GM21390 (cell line): Measurements from ENCODE around the gene ATP11C.

Source experiments
- ATAC-seq: cut with Tn5 transposase; IDR thresholded peaks from one replicate; pipeline ENCODE4 v1.9.1; 2021; ENCODE audit not compliant: unreplicated experiment

The ATP11C gene

GRCh38 chrX:139815771-139816170 lies 117.1 kb downstream of the ATP11C start:
- no peak for ATAC-seq

DNA sequence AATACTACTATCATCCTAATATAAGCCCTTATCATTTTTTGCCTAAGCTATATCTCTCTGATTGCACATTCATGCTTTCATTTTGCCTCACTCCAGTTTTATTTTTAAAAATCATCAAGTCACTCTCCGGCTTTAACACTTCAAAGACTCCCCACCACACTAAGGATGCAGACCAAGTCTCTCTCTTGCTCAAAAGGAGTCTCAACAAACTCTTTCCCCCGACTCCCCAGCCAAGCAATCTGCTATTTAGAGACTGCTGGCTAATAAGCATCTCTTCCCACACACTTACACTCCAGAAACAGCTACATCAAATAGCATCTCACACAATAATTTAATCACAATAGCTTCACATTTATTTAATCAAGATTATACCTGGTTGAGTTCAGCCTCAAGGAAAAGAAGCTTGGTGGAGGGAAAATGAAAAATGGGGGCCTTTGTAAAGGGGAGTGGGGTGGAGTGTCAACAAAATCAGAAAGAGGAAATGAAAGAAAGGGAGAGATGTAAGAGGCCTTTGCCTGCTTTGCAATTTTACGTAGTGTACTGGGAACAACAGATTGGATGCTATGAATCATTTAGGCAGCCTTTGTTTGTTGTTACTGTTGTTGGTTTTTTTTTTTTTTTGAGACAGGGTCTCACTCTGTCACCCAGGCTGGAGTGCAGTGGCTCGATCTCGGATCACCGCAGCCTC lies 120.8 kb downstream of the ATP11C start:
- peak; percentile 85 for ATAC-seq

DNA sequence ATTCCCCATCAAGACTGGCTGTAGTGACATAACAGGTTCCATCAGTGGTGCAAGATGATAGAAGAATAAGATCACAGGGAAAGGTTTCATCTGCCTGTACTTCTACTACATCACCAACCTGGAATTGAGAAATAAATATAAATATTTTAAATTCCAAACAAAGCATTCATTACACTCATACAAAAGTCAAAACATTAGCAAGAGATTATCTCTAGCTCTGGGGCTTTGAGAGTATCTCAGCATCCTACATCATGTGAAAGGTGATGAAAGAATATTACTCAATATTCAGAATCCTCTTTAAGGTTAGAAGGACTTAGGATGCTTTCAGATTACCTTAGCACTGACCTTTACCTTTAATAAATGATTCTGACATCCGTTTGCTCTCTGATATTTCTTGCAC lies 128.4 kb downstream of the ATP11C start:
- no peak for ATAC-seq

GRCh38 chrX:139803224-139803623 lies 129.6 kb downstream of the ATP11C start:
- no peak for ATAC-seq

- no peak for ATAC-seq
Measured at GRCh38 chrX:139802048-139802447, 130.8 kb downstream of the ATP11C start.

DNA sequence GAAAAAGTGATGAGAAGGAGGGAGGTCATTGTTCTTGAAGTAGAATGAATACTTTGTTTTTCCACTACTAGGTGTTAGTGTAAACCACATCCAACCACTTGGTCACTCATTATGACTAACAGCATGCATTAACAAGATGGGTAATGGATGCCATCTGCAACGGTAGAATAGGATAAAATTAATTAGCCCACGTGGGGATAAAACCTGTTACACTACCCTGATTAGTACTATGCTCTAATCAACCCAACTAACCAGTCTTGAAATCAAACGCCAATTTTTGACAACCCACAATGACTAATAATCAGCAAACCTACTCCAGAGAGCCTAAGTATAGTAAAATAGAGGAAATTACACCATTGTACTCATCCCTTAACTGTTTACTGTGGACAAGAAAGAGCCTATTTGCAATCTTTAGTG lies 131.4 kb downstream of the ATP11C start:
- no peak for ATAC-seq

DNA sequence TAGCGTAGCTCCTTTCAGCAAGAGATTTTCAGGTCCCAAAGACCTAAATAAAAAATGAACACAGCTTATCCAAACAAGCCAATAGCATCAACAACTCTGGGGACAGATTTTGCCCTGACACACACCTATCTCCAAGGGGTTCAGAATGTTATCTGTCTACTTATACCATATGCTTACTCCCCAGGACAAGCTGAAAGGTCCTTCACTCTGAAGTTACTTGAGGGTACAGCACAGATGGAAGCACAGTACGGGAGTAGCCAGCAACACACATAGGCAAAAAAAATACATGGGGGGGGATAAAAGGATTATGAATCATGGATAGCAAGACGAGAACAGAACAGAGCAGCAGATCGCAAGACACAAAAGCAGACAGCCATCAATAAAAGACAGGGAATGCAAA lies 134.2 kb downstream of the ATP11C start:
- no peak for ATAC-seq

GRCh38 chrX:139795196-139795595 lies 137.7 kb downstream of the ATP11C start:
- ATAC-seq: peak; percentile 100

DNA sequence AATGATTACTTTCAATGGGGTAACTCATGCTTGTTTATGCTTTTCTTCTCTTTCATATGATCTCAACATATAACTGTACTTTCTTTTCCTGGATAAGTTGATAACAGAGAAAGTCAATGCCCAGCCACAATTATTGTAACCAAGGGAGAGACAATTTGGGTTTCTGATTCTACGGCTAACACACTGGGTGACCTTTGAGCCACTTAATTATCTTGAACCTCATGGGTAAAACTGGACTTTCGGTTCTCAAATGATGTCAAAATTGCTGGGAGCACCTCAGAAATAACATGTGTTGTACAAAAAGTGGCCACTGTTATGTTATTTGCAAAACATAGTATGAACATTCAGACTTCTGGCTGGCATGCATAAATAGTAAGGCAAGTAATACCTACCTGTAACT lies 145.3 kb downstream of the ATP11C start:
- no peak for ATAC-seq

GRCh38 chrX:139784807-139785206 lies 148.0 kb downstream of the ATP11C start:
- peak; percentile 99 for ATAC-seq

- no peak for ATAC-seq
Measured at GRCh38 chrX:139783959-139784358, 148.9 kb downstream of the ATP11C start.

- no peak for ATAC-seq
Measured at GRCh38 chrX:139783030-139783429, 149.8 kb downstream of the ATP11C start.

DNA sequence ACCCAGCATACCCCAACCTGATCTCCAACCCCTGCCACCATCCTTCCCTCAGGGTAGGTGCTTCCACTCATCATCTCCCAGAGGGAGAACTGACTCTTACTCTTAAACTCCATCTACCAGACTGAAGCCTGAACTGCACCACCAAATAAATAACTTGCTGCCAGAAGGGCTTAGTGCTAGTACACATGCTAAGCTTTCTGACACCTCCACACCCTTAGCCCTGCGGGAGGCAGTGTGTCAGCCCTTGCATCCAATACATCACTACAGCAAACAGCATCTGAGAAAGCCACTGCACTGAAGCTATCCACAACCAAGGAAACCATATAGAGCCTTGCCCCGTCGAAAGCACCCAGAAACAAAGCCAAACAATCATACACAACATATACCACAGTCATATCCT lies 156.3 kb downstream of the ATP11C start:
- ATAC-seq: no peak

GRCh38 chrX:139770366-139770765 lies 162.5 kb downstream of the ATP11C start:
- no peak for ATAC-seq

DNA sequence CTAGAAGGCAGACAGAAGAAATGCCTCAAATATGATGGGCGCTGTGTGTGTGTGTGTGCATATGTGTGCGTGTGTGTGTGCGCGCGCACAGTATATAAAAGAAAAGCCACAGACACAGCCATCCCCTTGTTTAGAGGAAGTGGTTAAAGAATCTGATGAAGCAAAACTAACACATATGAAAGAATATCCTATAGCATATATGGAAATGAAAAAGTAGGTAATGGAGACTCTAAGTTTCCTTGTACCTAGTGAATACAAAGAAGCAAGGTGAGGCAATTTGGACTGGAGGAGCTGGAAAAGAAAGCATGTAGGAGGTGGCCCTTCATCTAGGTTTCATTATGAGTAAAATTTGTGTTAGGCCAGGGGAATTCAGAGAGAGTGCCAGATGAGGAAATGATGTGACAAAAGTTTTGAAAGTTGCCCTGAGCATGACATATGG lies 166.3 kb downstream of the ATP11C start:
- ATAC-seq: peak; percentile 79

DNA sequence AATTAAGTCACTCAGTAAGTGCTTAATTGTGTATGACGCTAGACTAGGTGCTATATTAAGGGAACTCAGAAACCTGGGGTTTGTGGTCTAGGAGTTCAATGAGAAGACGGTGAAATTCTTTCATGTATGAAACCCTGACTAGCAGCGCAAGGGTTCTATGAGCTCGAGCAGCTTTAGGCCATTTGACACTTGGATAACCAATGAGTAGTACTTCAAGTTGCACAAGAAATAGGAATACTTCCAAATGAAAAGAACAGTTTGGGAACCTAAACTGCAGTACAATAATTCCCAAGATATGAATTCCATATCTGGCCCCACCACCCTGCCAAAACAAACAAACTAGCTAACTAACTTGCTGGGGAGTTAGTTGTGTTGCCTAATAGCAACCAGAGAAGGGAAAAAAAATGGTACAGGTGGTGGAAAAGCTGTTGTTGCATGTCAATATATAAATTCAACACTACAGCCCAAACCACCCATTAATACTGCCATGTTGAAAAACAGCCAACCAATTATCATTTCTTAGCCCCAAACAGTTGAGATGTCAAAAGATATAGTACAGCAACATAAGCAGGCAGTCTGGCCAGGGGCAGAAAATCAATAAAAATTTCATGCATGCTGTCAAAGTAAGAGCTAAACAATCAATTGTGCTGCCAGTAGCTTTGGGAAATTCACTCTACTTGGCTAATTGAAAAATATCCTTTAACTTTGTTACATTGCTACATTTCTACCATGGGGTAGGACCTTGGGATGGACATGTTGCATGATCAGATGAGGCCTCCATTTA lies 170.3 kb downstream of the ATP11C start:
- no peak for ATAC-seq

DNA sequence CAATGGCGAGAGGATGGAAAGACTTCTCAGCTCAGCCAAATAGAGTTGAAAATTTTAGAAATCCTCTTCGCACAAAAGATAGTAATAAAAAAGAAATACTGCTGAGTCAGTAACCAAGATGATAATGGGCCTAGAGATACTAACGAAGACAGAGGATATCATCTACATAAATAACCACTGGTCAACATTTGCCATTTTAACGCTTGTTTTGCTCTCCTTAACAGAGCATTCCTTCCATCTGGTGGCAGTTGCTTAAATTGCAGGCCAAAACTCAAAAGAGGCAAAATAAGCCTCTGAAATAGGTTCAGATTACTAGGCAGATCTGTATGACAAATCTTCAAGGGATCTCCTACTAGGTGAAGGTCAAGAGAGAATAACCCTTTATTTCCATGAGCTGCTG lies 173.2 kb downstream of the ATP11C start:
- no peak for ATAC-seq

GRCh38 chrX:139758809-139759208 lies 174.0 kb downstream of the ATP11C start:
- no peak for ATAC-seq

DNA sequence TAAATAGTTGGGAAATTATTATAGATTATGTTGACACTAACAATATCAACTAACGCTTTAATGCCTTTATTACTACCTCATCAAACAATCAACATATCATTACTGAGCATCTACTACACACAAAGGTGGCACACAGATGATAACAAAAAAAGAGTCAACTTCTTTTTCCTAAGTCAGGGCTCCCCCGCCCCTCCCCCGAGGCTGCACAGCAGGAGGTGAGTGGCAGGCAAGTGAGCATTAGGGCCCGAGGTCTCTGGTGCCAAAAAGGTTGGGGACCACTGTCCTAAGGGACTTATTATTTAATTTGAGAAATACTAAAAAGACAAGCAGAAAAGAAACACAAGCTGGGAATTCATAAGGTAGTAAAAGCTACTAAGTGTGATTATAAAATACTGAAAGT lies 174.6 kb downstream of the ATP11C start:
- no peak for ATAC-seq

- ATAC-seq: no peak
Measured at GRCh38 chrX:139751053-139751452, 181.8 kb downstream of the ATP11C start.

- ATAC-seq: no peak
Measured at GRCh38 chrX:139750390-139750789, 182.5 kb downstream of the ATP11C start.

GRCh38 chrX:139739138-139739537 lies 193.7 kb downstream of the ATP11C start:
- ATAC-seq: peak; percentile 97
